Neural crest cell (in vitro differentiated cells): ENCODE results near the gene SPEN. TPM values are rescaled to one million over a fixed set of nuclear protein-coding genes. Genes with fewer than 3 reads are reported as not detected.
"Not testable (repeated sequence)": the region's sequence is repeated elsewhere in the genome, so short reads cannot be mapped to it uniquely, and the experiment has no call there.

Experiments
- DNase-seq: peaks from one replicate; pipeline ENCODE4 v3.0.0; 2021; ENCODE audit warnings: low read depth, mixed read lengths, low spot score
- H3K27ac Mint-ChIP-seq: one replicate; pipeline ENCODE4 v1.8.0; 2021; ENCODE audit warnings: mild to moderate bottlenecking, mixed read lengths; ENCODE audit not compliant: unreplicated experiment
- H3K27me3 Mint-ChIP-seq: 2 replicates; pipeline ENCODE4 v1.8.0; 2021; ENCODE audit warnings: low read depth, mild to moderate bottlenecking, mixed read lengths
- H3K36me3 Mint-ChIP-seq: 2 replicates; pipeline ENCODE4 v1.8.0; 2021; ENCODE audit warnings: low read depth, mild to moderate bottlenecking, mixed read lengths
- H3K4me1 Mint-ChIP-seq: 2 replicates; pipeline ENCODE4 v1.8.0; 2021; ENCODE audit warnings: mixed read lengths
- H3K4me3 Mint-ChIP-seq: one replicate; pipeline ENCODE4 v1.8.0; 2021; ENCODE audit warnings: mild to moderate bottlenecking, mixed read lengths
- H3K9me3 Mint-ChIP-seq: 2 replicates; pipeline ENCODE4 v1.8.0; 2021; ENCODE audit warnings: mixed read lengths
- total RNA-seq: library from RNA; stranded (reverse); gene quantifications from 2 replicates; pipeline ENCODE4 v1.2.1, GENCODE V29; 2021
- TF ChIP-seq, protein P1 (sequence below): fragments of 200-600 bp; sonication (generic); conservative IDR thresholded peaks from 2 replicates; pipeline ENCODE4 v1.5.0; 2021; ENCODE audit warnings: antibody characterized with exemption, mild to moderate bottlenecking

The SPEN gene
- total RNA-seq, 1 donor from 2014 or later, result 69.4 TPM

DNA sequence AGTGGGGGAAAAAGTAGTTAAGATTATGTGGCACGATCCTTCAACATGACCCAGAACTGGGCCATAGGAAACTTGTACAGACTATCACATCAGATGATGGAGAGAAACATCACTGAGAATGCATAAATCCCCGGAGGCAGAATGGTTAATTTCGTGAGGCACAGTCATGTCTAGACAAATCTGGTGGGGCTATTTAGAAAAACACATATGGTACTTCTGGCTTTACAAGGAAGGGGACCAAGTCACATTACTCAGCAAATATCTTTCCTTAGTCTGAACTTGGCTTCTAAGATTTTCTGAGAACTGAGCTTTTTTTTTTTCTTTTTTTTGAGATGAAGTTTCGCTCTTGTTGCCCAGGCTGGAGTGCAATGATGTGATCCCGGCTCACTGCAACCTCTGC lies 30.8 kb upstream of the SPEN start:
- peaks cover 11% of the 10 kb centered on the region for H3K4me1 Mint-ChIP-seq
- TF ChIP-seq, protein P1, sequence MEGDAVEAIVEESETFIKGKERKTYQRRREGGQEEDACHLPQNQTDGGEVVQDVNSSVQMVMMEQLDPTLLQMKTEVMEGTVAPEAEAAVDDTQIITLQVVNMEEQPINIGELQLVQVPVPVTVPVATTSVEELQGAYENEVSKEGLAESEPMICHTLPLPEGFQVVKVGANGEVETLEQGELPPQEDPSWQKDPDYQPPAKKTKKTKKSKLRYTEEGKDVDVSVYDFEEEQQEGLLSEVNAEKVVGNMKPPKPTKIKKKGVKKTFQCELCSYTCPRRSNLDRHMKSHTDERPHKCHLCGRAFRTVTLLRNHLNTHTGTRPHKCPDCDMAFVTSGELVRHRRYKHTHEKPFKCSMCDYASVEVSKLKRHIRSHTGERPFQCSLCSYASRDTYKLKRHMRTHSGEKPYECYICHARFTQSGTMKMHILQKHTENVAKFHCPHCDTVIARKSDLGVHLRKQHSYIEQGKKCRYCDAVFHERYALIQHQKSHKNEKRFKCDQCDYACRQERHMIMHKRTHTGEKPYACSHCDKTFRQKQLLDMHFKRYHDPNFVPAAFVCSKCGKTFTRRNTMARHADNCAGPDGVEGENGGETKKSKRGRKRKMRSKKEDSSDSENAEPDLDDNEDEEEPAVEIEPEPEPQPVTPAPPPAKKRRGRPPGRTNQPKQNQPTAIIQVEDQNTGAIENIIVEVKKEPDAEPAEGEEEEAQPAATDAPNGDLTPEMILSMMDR, result no peak
- no peaks in the 10 kb centered on the region for H3K27me3 Mint-ChIP-seq
- H3K4me3 Mint-ChIP-seq, result no peak overlapping the region
- H3K27ac Mint-ChIP-seq, result no peak overlapping the region
- no peaks in the 10 kb centered on the region for H3K9me3 Mint-ChIP-seq
- DNase-seq, result no peak
- no peaks in the 10 kb centered on the region for H3K36me3 Mint-ChIP-seq

DNA sequence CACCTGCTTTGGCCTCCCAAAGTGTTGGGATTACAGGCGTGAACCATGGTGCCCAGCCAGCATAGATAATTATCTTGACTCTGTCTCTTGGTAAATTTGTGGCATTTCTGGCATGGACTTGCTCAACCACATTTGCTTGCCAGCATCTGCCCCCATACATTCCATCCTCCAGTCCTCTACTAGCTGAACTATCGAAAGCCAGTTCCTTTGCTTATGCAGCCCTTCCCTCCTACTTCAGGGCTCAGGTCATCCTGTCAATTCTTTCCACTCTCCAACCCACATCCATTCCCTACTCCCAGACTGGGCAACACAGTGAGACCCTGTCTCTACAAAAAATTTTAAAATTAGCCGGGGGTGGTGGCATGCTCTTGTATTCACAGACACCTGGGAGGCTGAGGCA lies 27.0 kb upstream of the SPEN start:
- Mint-ChIP-seq H3K4me1 (peaks cover 9% of the 10 kb centered on the region), H3K36me3 (peaks cover 2% of the 10 kb centered on the region), H3K27ac (no peak overlapping the region), H3K9me3 (no peaks in the 10 kb centered on the region), H3K27me3 (no peaks in the 10 kb centered on the region), H3K4me3 (no peak overlapping the region)
- no peak for DNase-seq
- TF ChIP-seq, protein P1, result no peak

DNA sequence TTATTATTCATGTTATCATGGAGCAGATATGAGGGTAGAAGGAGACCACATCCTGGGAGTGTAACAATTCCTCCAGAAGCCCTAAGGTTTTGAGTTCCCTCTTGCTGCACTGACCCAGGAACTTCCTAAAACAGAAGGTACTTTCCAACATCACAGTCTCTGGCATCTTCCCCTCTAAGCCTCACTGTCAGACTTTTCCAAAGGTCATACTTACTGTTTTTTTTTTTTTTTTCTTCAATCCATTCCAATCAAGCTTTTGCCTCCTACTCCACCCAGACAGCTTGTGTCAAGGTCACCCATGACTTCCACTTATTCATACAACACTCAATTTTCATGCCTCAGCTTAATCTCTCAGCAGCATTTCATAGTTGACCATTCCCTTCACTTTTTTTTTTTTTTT lies 21.7 kb upstream of the SPEN start:
- TF ChIP-seq, protein P1, result no peak
- Mint-ChIP-seq H3K4me3 (no peak overlapping the region), H3K27me3 (no peaks in the 10 kb centered on the region), H3K9me3 (no peaks in the 10 kb centered on the region), H3K36me3 (peaks cover 2% of the 10 kb centered on the region), H3K27ac (no peak overlapping the region), H3K4me1 (peaks cover 11% of the 10 kb centered on the region)
- DNase-seq, result no peak

DNA sequence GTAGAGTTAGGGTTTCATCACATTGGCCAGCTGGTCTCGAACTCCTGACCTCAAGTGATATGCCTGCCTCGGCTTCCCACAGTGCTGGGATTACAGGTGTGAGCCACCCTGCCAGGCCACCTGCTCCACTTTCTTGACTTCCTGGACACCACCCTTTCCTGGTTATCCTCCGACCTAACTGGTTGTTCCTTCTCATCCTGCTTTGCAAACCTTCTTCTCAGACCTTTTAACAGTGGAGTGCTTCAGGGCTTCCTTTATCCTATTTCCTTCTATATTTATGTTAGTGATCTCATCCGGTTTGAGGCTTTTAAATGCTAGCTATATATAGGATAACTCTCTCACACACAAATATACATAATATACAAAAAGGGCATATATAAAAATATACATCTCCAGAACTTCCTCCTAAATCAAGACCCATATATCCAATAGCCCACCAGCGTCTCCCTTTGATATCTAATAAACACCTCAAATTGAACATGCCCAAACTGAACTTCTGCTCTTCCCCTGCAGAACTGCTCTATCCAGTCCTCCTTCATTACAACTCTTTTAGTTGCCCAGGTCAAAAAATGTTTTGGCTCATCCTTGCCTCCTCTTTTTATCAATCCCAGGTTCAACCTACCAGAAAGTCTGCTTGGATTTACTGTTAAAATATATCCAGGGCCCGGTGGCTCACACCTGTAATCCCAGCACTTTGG lies 20.5 kb upstream of the SPEN start:
- TF ChIP-seq, protein P1, result no peak
- no peak overlapping the region for H3K4me3 Mint-ChIP-seq
- DNase-seq, result no peak
- no peaks in the 10 kb centered on the region for H3K9me3 Mint-ChIP-seq
- H3K36me3 Mint-ChIP-seq, result peaks cover 2% of the 10 kb centered on the region
- H3K4me1 Mint-ChIP-seq, result peaks cover 19% of the 10 kb centered on the region
- H3K27me3 Mint-ChIP-seq, result no peaks in the 10 kb centered on the region
- no peak overlapping the region for H3K27ac Mint-ChIP-seq

DNA sequence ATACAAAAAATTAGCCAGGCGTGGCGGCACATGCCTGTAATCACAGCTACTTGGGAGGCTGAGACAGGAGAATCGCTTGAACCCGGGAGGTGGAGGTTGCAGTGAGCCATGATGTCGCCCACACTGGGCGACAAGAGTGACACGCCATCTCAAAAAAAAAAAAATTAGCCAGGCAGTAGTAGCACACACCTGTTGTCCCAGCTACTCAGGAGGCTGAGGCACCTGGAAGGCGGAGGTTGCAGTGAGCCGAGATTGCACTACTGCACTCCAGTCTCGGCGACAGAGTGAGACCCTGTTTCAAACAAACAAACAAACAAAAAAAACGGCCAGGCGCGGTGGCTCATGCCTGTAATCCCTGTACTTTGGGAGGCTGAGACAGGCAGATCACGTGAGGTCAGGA lies 19.9 kb upstream of the SPEN start:
- not testable (repeated sequence) for H3K36me3 Mint-ChIP-seq, DNase-seq, H3K4me3 Mint-ChIP-seq, H3K27ac Mint-ChIP-seq, H3K9me3 Mint-ChIP-seq, H3K27me3 Mint-ChIP-seq
- H3K4me1 Mint-ChIP-seq, result peaks cover 25% of the 10 kb centered on the region

DNA sequence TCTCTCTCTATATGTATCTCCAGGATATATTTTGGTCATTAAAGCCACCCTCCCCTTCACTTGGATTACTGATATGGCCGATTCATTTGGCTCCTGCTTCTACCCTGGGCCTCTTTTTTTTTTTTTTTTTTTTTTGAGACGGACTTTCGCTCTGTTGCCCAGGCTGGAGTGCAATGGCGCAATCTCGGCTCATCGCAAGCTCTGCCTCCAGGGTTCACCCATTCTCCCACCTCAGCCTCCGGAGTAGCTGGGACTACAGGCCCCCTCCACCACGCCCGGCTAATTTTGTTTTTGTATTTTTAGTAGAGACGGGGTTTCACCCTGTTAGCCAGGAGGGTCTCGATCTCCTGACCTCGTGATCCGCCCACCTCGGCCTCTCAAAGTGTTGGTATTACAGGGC lies 18.6 kb upstream of the SPEN start:
- not testable (repeated sequence) for DNase-seq, H3K27ac Mint-ChIP-seq, H3K27me3 Mint-ChIP-seq, H3K36me3 Mint-ChIP-seq, H3K9me3 Mint-ChIP-seq, H3K4me3 Mint-ChIP-seq
- peaks cover 35% of the 10 kb centered on the region for H3K4me1 Mint-ChIP-seq
